K562 (cell line): ENCODE results near the gene LRRC19. TPM values are rescaled to one million over a fixed set of nuclear protein-coding genes. Genes with fewer than 3 reads are reported as not detected.
A peak's percentile ranks its signal among the peaks of the same experiment; 100 is the strongest.

Experiments
- ADNP ChIP-seq: fragments of 200-800 bp; sonication (Bioruptor generic); IDR thresholded peaks from 2 replicates; pipeline ENCODE4 v1.6.1; 2016; ENCODE audit warnings: missing genetic modification characterization, missing compliant biosample characterization
- DACH1 ChIP-seq: fragments of 450-650 bp; IDR thresholded peaks from 2 replicates; pipeline ENCODE4 v1.6.1; 2018; ENCODE audit not compliant: partially characterized antibody
- DIDO1 ChIP-seq: fragments of 450-650 bp; IDR thresholded peaks from 2 replicates; pipeline ENCODE4 v1.6.1; 2016; ENCODE audit warnings: low read depth, missing biosample characterization, missing genetic modification characterization
- E2F3 ChIP-seq: fragments of 250-450 bp; sonication (Bioruptor Pico); IDR thresholded peaks from 2 replicates; pipeline ENCODE4 v1.4.0; 2020; ENCODE audit warnings: mild to moderate bottlenecking
- GTF2E2 ChIP-seq: fragments of 200-800 bp; sonication (Bioruptor generic); IDR thresholded peaks from 2 replicates; pipeline ENCODE4 v1.6.1; 2016; ENCODE audit warnings: missing genetic modification characterization, missing compliant biosample characterization
- KDM4B ChIP-seq, 2 experiments: fragments of 450-650 bp in 1 of 2; sonication (generic) in 1 of 2; IDR thresholded peaks; 2 replicates each; pipeline ENCODE4 v1.6.1; 2016 to 2017; ENCODE audit warnings: borderline replicate concordance in 2 of 2, antibody characterized with exemption in 1 of 2, low read depth in 1 of 2, mild to moderate bottlenecking in 1 of 2
- KDM5B ChIP-seq: fragments of 200-600 bp; sonication (generic); IDR thresholded peaks from 2 replicates; pipeline ENCODE4 v1.6.1; 2012; ENCODE audit warnings: low read depth, mild to moderate bottlenecking, moderate library complexity, low read length, control low read depth, inconsistent platforms; ENCODE audit not compliant: insufficient replicate concordance
- MBD2 ChIP-seq: sonication (generic); IDR thresholded peaks from 2 replicates; pipeline ENCODE4 v1.6.1; 2016; ENCODE audit warnings: low read depth, borderline replicate concordance
- MTF1 ChIP-seq: fragments of 250-450 bp; sonication (Bioruptor Pico); IDR thresholded peaks from 2 replicates; pipeline ENCODE4 v1.9.0; 2021; ENCODE audit warnings: moderate library complexity, mild to moderate bottlenecking, inconsistent platforms, borderline replicate concordance
- NFE2L1 ChIP-seq: fragments of 450-650 bp; IDR thresholded peaks from 2 replicates; pipeline ENCODE4 v1.6.1; 2016; ENCODE audit warnings: missing genetic modification characterization, low read depth, mild to moderate bottlenecking, missing compliant biosample characterization, moderate library complexity, borderline replicate concordance
- NR3C1 ChIP-seq: sonication (generic); formaldehyde crosslinking; IDR thresholded peaks from 2 replicates; pipeline ENCODE4 v1.8.1; 2022; ENCODE audit warnings: missing genetic modification reagents
- PML ChIP-seq: IDR thresholded peaks from 2 replicates; pipeline ENCODE4 v1.6.1; 2012; ENCODE audit warnings: low read length, inconsistent platforms
- POLR2G ChIP-seq: fragments of 200-400 bp; formaldehyde crosslinking; IDR thresholded peaks from 2 replicates; pipeline ENCODE4 v1.6.1; 2017; ENCODE audit warnings: low read depth, mild to moderate bottlenecking, antibody characterized with exemption, low read length, moderate library complexity
- TAL1 ChIP-seq: fragments of 450-650 bp; IDR thresholded peaks from 2 replicates; pipeline ENCODE4 v1.6.1; 2016; ENCODE audit warnings: mild to moderate bottlenecking
- ZBTB49 ChIP-seq: sonication (generic); formaldehyde crosslinking; IDR thresholded peaks from 2 replicates; pipeline ENCODE4 v1.8.0; 2022; ENCODE audit warnings: missing genetic modification reagents, mild to moderate bottlenecking, borderline replicate concordance
- ZNF197 ChIP-seq: fragments of 200-800 bp; sonication (Bioruptor generic); IDR thresholded peaks from 2 replicates; pipeline ENCODE4 v1.6.1; 2016; ENCODE audit warnings: low read depth, missing genetic modification characterization, missing compliant biosample characterization
- ZNF324 ChIP-seq: fragments of 250-450 bp; sonication (Bioruptor Pico); IDR thresholded peaks from 2 replicates; pipeline ENCODE4 v1.4.0; 2020; ENCODE audit warnings: mild to moderate bottlenecking
- ZNF408 ChIP-seq: fragments of 250-450 bp; sonication (Bioruptor Pico); IDR thresholded peaks from 2 replicates; pipeline ENCODE4 v1.4.0; 2020; ENCODE audit warnings: low read depth, mild to moderate bottlenecking, moderate library complexity
- ZNF740 ChIP-seq, 3 experiments: fragments of 200-800 bp in 1 of 3; sonication (Bioruptor generic) in 1 of 3; sonication (generic) in 1 of 3; formaldehyde crosslinking in 1 of 3; IDR thresholded peaks; 2 replicates each; pipeline versions ENCODE4 v1.6.1 to v1.8.0; 2016 to 2022; ENCODE audit warnings: mild to moderate bottlenecking in 2 of 3, missing compliant biosample characterization in 2 of 3, missing genetic modification characterization in 2 of 3, missing genetic modification reagents in 1 of 3
- ZNF785 ChIP-seq: fragments of 250-450 bp; sonication (Bioruptor Pico); IDR thresholded peaks from 2 replicates; pipeline ENCODE4 v1.4.0; 2020; ENCODE audit warnings: mild to moderate bottlenecking
- polyA plus RNA-seq, 8 experiments: library from polyadenylated mRNA; depleted of rRNA in 4 of 8; stranded (reverse) in 5 of 8; unstranded in 3 of 8; fragments of >200 nt; fragmentation: Nextera tagmentation in 2 of 8; fragmentation: Illumina TruSeq in 1 of 8; extraction: Ambion mirVana in 2 of 8; extraction: Trizol in 1 of 8; gene quantifications; 2 replicates each; pipeline versions ENCODE4 v1.2.1 to v1.2.3, GENCODE V29; 2011 to 2014; ENCODE audit warnings: inconsistent platforms in 1 of 8, missing spikeins in 1 of 8
- total RNA-seq, 7 experiments: library from RNA; depleted of rRNA in 6 of 7; stranded (reverse); fragments of >200 nt in 6 of 7; fragmentation: Illumina TruSeq in 2 of 7; extraction: Trizol in 2 of 7; gene quantifications; 2 replicates each; pipeline versions ENCODE4 v1.2.1 to v1.2.3, GENCODE V29; 2011 to 2021; ENCODE audit warnings: low replicate concordance in 1 of 7
- TF ChIP-seq, protein P1 (sequence below): sonication (generic); formaldehyde crosslinking; IDR thresholded peaks from 2 replicates; pipeline ENCODE4 v1.8.1; 2023; ENCODE audit warnings: mild to moderate bottlenecking, missing genetic modification reagents

LRRC19 gene
- total and polyA plus RNA-seq, 9 of the 15 experiments (the other 6 are each of a cell fraction or from before 2014, with no cell fraction given): not detected

DNA sequence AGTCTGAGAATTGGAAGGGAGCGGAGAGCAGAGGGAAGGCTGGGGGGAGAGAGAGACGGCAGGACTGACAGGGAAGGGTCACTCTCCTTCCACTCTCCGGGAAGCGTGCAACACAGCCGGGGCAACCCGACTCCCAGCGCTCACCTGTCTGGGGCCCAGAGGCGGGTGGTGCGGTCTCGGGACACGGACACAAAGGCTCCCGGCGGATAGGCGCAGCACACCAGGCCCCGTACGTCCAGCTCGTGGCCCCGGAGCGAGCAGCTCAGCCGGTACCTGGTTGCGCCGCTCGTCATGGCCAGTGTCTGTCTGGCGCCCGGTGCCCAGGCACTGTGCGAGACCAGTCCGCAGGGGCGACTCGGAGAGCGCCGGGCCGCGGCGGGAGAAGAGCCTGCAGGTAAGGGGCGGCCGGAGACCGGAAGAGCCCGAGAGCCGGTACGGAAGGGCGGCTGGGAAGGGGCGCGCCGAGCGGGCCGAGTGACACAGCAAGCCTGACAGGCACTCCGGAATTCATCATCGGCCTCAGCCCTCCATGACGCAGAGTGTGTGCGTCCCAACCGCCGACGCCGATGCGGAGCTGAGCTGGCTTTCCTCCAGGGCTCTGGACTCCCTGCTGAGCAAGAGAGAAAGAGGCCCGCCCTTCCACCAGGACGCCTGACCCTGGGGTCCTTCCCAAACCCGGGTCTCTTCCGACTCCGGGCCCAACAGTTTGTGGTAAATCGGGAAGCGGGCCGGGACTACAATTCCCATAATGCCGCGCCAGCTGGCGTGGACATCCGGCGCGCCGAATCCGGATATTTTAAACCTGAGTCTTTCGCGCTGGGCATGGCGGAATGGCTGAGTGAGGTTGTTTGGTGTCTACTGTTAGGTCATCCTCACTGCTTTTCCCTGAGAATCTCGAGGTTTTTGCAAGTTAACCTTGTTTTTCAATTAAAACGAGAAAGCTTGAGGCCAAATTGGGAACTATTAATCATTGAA is 58.4 kb downstream of the LRRC19 start, which contains the start of gene PLAA (continued):
- TF ChIP-seq DIDO1 (tag) (peak; percentile 59; the same call in 1 of the 2 replicates), KDM5B (no peak), ZNF785 (CRISPR knock-in tag) (no peak), NFE2L1 (tag) (no peak), ZNF197 (CRISPR knock-in tag) (no peak), MTF1 (CRISPR knock-in tag) (no peak), MBD2 (peak; percentile 31; the same call in 1 of the 2 replicates), E2F3 (CRISPR knock-in tag) (no peak), KDM4B (IDR thresholded peaks at IDR 0.05; ENCODE audit: borderline replicate concordance in 2 of 2, low read depth in 1 of 2) (no peak), ZBTB49 (CRISPR knock-in tag) (no peak), POLR2G (peak; percentile 78), GTF2E2 (tag) (no peak), PML (no peak), NR3C1 (no peak), DACH1 (peak; percentile 39), ADNP (tag) (no peak), TAL1 (no peak), ZNF740 (CRISPR knock-in tag; IDR thresholded peaks at IDR 0.05) (no peak), ZNF740 (tag; IDR thresholded peaks at IDR 0.05) (no peak), ZNF408 (CRISPR knock-in tag) (no peak), ZNF324 (no peak)
- TF ChIP-seq, protein P1, sequence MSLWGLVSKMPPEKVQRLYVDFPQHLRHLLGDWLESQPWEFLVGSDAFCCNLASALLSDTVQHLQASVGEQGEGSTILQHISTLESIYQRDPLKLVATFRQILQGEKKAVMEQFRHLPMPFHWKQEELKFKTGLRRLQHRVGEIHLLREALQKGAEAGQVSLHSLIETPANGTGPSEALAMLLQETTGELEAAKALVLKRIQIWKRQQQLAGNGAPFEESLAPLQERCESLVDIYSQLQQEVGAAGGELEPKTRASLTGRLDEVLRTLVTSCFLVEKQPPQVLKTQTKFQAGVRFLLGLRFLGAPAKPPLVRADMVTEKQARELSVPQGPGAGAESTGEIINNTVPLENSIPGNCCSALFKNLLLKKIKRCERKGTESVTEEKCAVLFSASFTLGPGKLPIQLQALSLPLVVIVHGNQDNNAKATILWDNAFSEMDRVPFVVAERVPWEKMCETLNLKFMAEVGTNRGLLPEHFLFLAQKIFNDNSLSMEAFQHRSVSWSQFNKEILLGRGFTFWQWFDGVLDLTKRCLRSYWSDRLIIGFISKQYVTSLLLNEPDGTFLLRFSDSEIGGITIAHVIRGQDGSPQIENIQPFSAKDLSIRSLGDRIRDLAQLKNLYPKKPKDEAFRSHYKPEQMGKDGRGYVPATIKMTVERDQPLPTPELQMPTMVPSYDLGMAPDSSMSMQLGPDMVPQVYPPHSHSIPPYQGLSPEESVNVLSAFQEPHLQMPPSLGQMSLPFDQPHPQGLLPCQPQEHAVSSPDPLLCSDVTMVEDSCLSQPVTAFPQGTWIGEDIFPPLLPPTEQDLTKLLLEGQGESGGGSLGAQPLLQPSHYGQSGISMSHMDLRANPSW (CRISPR knock-in tag): no peak
